Measurements from ENCODE around the gene LRRC27.

LRRC27 gene

DNA sequence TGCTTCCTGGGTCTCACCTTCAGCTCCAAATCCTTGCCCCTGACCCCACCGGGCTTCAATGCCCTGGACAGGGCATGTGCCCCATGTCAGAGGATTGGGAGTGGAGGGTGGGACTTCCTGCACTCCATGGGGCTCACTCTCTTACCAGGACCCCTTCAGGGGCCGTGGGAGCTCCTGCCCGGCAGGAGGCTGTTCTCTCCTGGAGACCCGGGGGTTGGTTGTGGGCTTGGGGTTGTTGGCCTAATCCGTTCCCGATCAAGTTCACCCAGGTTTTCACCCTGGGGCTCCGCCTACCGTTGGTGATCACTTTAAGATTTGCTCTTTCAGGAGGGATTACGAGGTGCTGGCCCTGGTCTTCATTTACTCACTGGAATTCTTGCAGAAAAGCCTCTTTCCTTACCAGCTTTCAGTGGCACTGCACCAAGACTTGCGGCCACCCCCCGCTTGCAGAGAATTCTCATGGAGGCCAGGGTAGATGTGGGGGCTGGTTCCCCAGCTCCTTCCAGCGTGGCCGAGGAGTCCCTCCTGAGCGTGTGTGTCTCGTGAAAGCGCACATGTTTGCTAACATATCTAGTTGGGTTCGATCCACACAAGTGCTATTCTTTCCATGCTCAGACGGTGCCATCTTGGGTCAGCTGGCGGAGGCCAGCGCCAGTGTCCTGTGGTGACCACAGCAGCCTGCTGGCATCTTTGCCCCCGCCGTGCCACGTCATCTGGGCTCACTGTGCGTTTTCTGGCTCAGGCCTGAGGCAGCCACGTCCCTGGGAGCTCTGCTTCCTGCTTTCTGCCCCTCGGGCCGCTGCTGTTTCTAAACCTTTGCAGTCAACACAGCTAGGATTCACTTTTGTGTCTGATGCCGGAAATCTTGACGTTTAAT, 80.6 kb downstream of the LRRC27 start:
- H3K4me1 ChIP-seq (ENCODE audit: control insufficient read depth in 2 of 2, insufficient read depth in 2 of 2, low read length in 2 of 2), result peaks cover 63 to 66% of the 10 kb centered on the region in 2 donors
- peaks cover 12 to 16% of the 10 kb centered on the region in 2 donors for H3K36me3 ChIP-seq (ENCODE audit: control insufficient read depth in 2 of 2, insufficient read depth in 2 of 2, low read length in 2 of 2)
- H3K27ac ChIP-seq (ENCODE audit: low read depth in 2 of 2, low read length in 2 of 2), result peak overlapping the region; percentile 89 to 97
- H3K27me3 ChIP-seq (ENCODE audit: control insufficient read depth in 2 of 2, insufficient read depth in 2 of 2, low read length in 2 of 2), result no peaks in the 10 kb centered on the region
- H3K4me3 ChIP-seq (ENCODE audit: low read length in 2 of 2), result no peak overlapping the region
- H3K9ac ChIP-seq (ENCODE audit: low read depth in 1 of 2, low read length in 2 of 2), result peak overlapping the region; percentile 32 to 92
- no peaks in the 10 kb centered on the region for H3K9me3 ChIP-seq (ENCODE audit: control insufficient read depth in 2 of 2, low read length in 2 of 2)

- no peak overlapping the region for H3K4me3 ChIP-seq (ENCODE audit: low read length in 2 of 2)
- H3K9me3 ChIP-seq (ENCODE audit: control insufficient read depth in 2 of 2, low read length in 2 of 2), result no peaks in the 10 kb centered on the region
- peak overlapping the region in 1 of 2 donors; percentile 44 for H3K9ac ChIP-seq (ENCODE audit: low read depth in 1 of 2, low read length in 2 of 2)
- peaks cover 13 to 16% of the 10 kb centered on the region in 2 donors for H3K36me3 ChIP-seq (ENCODE audit: control insufficient read depth in 2 of 2, insufficient read depth in 2 of 2, low read length in 2 of 2)
- no peaks in the 10 kb centered on the region for H3K27me3 ChIP-seq (ENCODE audit: control insufficient read depth in 2 of 2, insufficient read depth in 2 of 2, low read length in 2 of 2)
- peak overlapping the region in 1 of 2 donors; percentile 24 for H3K27ac ChIP-seq (ENCODE audit: low read depth in 2 of 2, low read length in 2 of 2)
- peaks cover 62 to 66% of the 10 kb centered on the region in 2 donors for H3K4me1 ChIP-seq (ENCODE audit: control insufficient read depth in 2 of 2, insufficient read depth in 2 of 2, low read length in 2 of 2)
Measured at GRCh38 chr10:132413226-132414205, 81.5 kb downstream of the LRRC27 start.

GRCh38 chr10:132414402-132415016, 82.5 kb downstream of the LRRC27 start:
- no peak overlapping the region for H3K9ac ChIP-seq (ENCODE audit: low read depth in 1 of 2, low read length in 2 of 2)
- H3K4me1 ChIP-seq (ENCODE audit: control insufficient read depth in 2 of 2, insufficient read depth in 2 of 2, low read length in 2 of 2), result peaks cover 60 to 65% of the 10 kb centered on the region in 2 donors
- H3K36me3 ChIP-seq (ENCODE audit: control insufficient read depth in 2 of 2, insufficient read depth in 2 of 2, low read length in 2 of 2), result peaks cover 13 to 16% of the 10 kb centered on the region in 2 donors
- no peaks in the 10 kb centered on the region for H3K27me3 ChIP-seq (ENCODE audit: control insufficient read depth in 2 of 2, insufficient read depth in 2 of 2, low read length in 2 of 2)
- no peaks in the 10 kb centered on the region for H3K9me3 ChIP-seq (ENCODE audit: control insufficient read depth in 2 of 2, low read length in 2 of 2)
- no peak overlapping the region for H3K4me3 ChIP-seq (ENCODE audit: low read length in 2 of 2)
- H3K27ac ChIP-seq (ENCODE audit: low read depth in 2 of 2, low read length in 2 of 2), result no peak overlapping the region

DNA sequence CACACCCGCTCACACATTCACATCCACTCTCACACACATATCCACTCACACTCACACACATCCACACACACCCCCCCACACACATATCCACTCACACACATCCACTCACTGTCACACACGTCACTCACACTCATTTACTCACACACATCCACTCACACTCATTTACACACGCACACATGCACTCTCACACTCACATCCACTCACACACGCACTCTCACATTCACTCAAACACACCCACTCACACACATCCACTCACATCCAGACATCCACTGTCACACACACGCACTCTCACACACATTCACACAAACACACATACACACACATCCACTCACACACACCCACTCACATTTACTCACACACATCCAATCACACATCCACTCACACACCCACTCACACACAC, 83.3 kb downstream of the LRRC27 start:
- Histone ChIP-seq H3K36me3 (ENCODE audit: control insufficient read depth in 2 of 2, insufficient read depth in 2 of 2, low read length in 2 of 2) (peaks cover 13 to 16% of the 10 kb centered on the region in 2 donors), H3K4me1 (ENCODE audit: control insufficient read depth in 2 of 2, insufficient read depth in 2 of 2, low read length in 2 of 2) (peaks cover 60 to 65% of the 10 kb centered on the region in 2 donors), H3K9me3 (ENCODE audit: control insufficient read depth in 2 of 2, low read length in 2 of 2) (no peaks in the 10 kb centered on the region), H3K27ac (ENCODE audit: low read depth in 2 of 2, low read length in 2 of 2) (no peak overlapping the region), H3K4me3 (ENCODE audit: low read length in 2 of 2) (no peak overlapping the region), H3K9ac (ENCODE audit: low read depth in 1 of 2, low read length in 2 of 2) (no peak overlapping the region), H3K27me3 (ENCODE audit: control insufficient read depth in 2 of 2, insufficient read depth in 2 of 2, low read length in 2 of 2) (no peaks in the 10 kb centered on the region)

- Histone ChIP-seq H3K27me3 (ENCODE audit: control insufficient read depth in 2 of 2, insufficient read depth in 2 of 2, low read length in 2 of 2) (no peaks in the 10 kb centered on the region), H3K9me3 (ENCODE audit: control insufficient read depth in 2 of 2, low read length in 2 of 2) (no peaks in the 10 kb centered on the region), H3K4me3 (ENCODE audit: low read length in 2 of 2) (no peak overlapping the region), H3K27ac (ENCODE audit: low read depth in 2 of 2, low read length in 2 of 2) (no peak overlapping the region), H3K9ac (ENCODE audit: low read depth in 1 of 2, low read length in 2 of 2) (no peak overlapping the region), H3K4me1 (ENCODE audit: control insufficient read depth in 2 of 2, insufficient read depth in 2 of 2, low read length in 2 of 2) (peaks cover 60 to 65% of the 10 kb centered on the region in 2 donors), H3K36me3 (ENCODE audit: control insufficient read depth in 2 of 2, insufficient read depth in 2 of 2, low read length in 2 of 2) (peaks cover 12 to 16% of the 10 kb centered on the region in 2 donors)
Measured at GRCh38 chr10:132415956-132416355, 84.0 kb downstream of the LRRC27 start.

GRCh38 chr10:132416566-132417256, 84.7 kb downstream of the LRRC27 start:
- no peak overlapping the region for H3K4me3 ChIP-seq (ENCODE audit: low read length in 2 of 2)
- peak overlapping the region in 1 of 2 donors; percentile 11 for H3K9ac ChIP-seq (ENCODE audit: low read depth in 1 of 2, low read length in 2 of 2)
- H3K36me3 ChIP-seq (ENCODE audit: control insufficient read depth in 2 of 2, insufficient read depth in 2 of 2, low read length in 2 of 2), result peaks cover 11 to 16% of the 10 kb centered on the region in 2 donors
- H3K27ac ChIP-seq (ENCODE audit: low read depth in 2 of 2, low read length in 2 of 2), result peak overlapping the region; percentile 96 to 98
- no peaks in the 10 kb centered on the region for H3K27me3 ChIP-seq (ENCODE audit: control insufficient read depth in 2 of 2, insufficient read depth in 2 of 2, low read length in 2 of 2)
- peaks cover 59 to 63% of the 10 kb centered on the region in 2 donors for H3K4me1 ChIP-seq (ENCODE audit: control insufficient read depth in 2 of 2, insufficient read depth in 2 of 2, low read length in 2 of 2)
- H3K9me3 ChIP-seq (ENCODE audit: control insufficient read depth in 2 of 2, low read length in 2 of 2), result no peaks in the 10 kb centered on the region

GRCh38 chr10:132417257-132417910, 85.4 kb downstream of the LRRC27 start:
- H3K4me1 ChIP-seq (ENCODE audit: control insufficient read depth in 2 of 2, insufficient read depth in 2 of 2, low read length in 2 of 2), result peaks cover 59 to 63% of the 10 kb centered on the region in 2 donors

GRCh38 chr10:132417957-132418441, 86.0 kb downstream of the LRRC27 start:
- no peak overlapping the region for H3K4me3 ChIP-seq (ENCODE audit: low read length in 2 of 2)
- peaks cover 58 to 68% of the 10 kb centered on the region in 2 donors for H3K4me1 ChIP-seq (ENCODE audit: control insufficient read depth in 2 of 2, insufficient read depth in 2 of 2, low read length in 2 of 2)
- no peaks in the 10 kb centered on the region for H3K27me3 ChIP-seq (ENCODE audit: control insufficient read depth in 2 of 2, insufficient read depth in 2 of 2, low read length in 2 of 2)
- no peaks in the 10 kb centered on the region for H3K9me3 ChIP-seq (ENCODE audit: control insufficient read depth in 2 of 2, low read length in 2 of 2)
- peak overlapping the region; percentile 96 to 98 for H3K27ac ChIP-seq (ENCODE audit: low read depth in 2 of 2, low read length in 2 of 2)
- peak overlapping the region; percentile 74 to 79 for H3K9ac ChIP-seq (ENCODE audit: low read depth in 1 of 2, low read length in 2 of 2)
- H3K36me3 ChIP-seq (ENCODE audit: control insufficient read depth in 2 of 2, insufficient read depth in 2 of 2, low read length in 2 of 2), result peaks cover 11 to 16% of the 10 kb centered on the region in 2 donors

More at GRCh38 chr10:132417257-132417910, 85.4 kb downstream of the LRRC27 start:
- H3K27me3 ChIP-seq (ENCODE audit: control insufficient read depth in 2 of 2, insufficient read depth in 2 of 2, low read length in 2 of 2), result no peaks in the 10 kb centered on the region
- H3K27ac ChIP-seq (ENCODE audit: low read depth in 2 of 2, low read length in 2 of 2), result peak overlapping the region; percentile 96 to 98
- H3K9ac ChIP-seq (ENCODE audit: low read depth in 1 of 2, low read length in 2 of 2), result peak overlapping the region; percentile 74 to 79
- no peak overlapping the region for H3K4me3 ChIP-seq (ENCODE audit: low read length in 2 of 2)
- H3K9me3 ChIP-seq (ENCODE audit: control insufficient read depth in 2 of 2, low read length in 2 of 2), result no peaks in the 10 kb centered on the region
- H3K36me3 ChIP-seq (ENCODE audit: control insufficient read depth in 2 of 2, insufficient read depth in 2 of 2, low read length in 2 of 2), result peaks cover 11 to 16% of the 10 kb centered on the region in 2 donors
